HEK293 (cell line): Measurements from ENCODE around the gene PNPLA6.

Experiments
- AEBP2 ChIP-seq: fragments of 450-650 bp; formaldehyde crosslinking; IDR thresholded peaks from 2 replicates; pipeline ENCODE4 v1.5.1; 2016; ENCODE audit warnings: missing biosample characterization, missing genetic modification characterization, borderline replicate concordance
- ELK4 ChIP-seq: IDR thresholded peaks from 2 replicates; pipeline ENCODE4 v1.6.1; 2011; ENCODE audit warnings: mild to moderate bottlenecking, low read depth, low read length, borderline replicate concordance
- PRDM2 ChIP-seq: fragments of 450-650 bp; formaldehyde crosslinking; IDR thresholded peaks from 2 replicates; pipeline ENCODE4 v1.5.1; 2016; ENCODE audit warnings: missing biosample characterization, missing genetic modification characterization, borderline replicate concordance
- SP2 ChIP-seq: fragments of 450-650 bp; formaldehyde crosslinking; IDR thresholded peaks from 2 replicates; pipeline ENCODE4 v1.5.1; 2016; ENCODE audit warnings: missing biosample characterization, missing genetic modification characterization
- SP7 ChIP-seq: fragments of 450-650 bp; formaldehyde crosslinking; IDR thresholded peaks from 2 replicates; pipeline ENCODE4 v1.5.1; 2016; ENCODE audit warnings: missing biosample characterization, missing genetic modification characterization
- ZFP69B ChIP-seq: fragments of 450-650 bp; formaldehyde crosslinking; IDR thresholded peaks from 2 replicates; pipeline ENCODE4 v1.5.1; 2016; ENCODE audit warnings: missing biosample characterization, missing genetic modification characterization
- ZNF112 ChIP-seq: fragments of 450-650 bp; formaldehyde crosslinking; IDR thresholded peaks from 2 replicates; pipeline ENCODE4 v1.5.0; 2017; ENCODE audit warnings: missing biosample characterization, missing genetic modification characterization
- ZNF114 ChIP-seq: fragments of 450-650 bp; formaldehyde crosslinking; IDR thresholded peaks from 2 replicates; pipeline ENCODE4 v1.5.0; 2017; ENCODE audit warnings: missing biosample characterization, missing genetic modification characterization
- ZNF148 ChIP-seq: fragments of 450-650 bp; formaldehyde crosslinking; IDR thresholded peaks from 2 replicates; pipeline ENCODE4 v1.5.0; 2017; ENCODE audit warnings: missing biosample characterization, missing genetic modification characterization, borderline replicate concordance
- ZNF18 ChIP-seq: fragments of 450-650 bp; formaldehyde crosslinking; IDR thresholded peaks from 2 replicates; pipeline ENCODE4 v1.5.1; 2016; ENCODE audit warnings: missing biosample characterization, missing genetic modification characterization
- ZNF202 ChIP-seq: fragments of 450-650 bp; formaldehyde crosslinking; IDR thresholded peaks from 2 replicates; pipeline ENCODE4 v1.5.1; 2016; ENCODE audit warnings: missing biosample characterization, missing genetic modification characterization, borderline replicate concordance
- ZNF221 ChIP-seq: fragments of 450-650 bp; formaldehyde crosslinking; IDR thresholded peaks from 2 replicates; pipeline ENCODE4 v1.5.1; 2017; ENCODE audit warnings: missing biosample characterization, missing genetic modification characterization, borderline replicate concordance
- ZNF362 ChIP-seq: fragments of 450-650 bp; formaldehyde crosslinking; IDR thresholded peaks from 2 replicates; pipeline ENCODE4 v1.5.1; 2016; ENCODE audit warnings: missing biosample characterization, missing genetic modification characterization

The PNPLA6 gene

GRCh38 chr19:7554990-7555864, 19.7 kb downstream of the PNPLA6 start (continued):
- no peak for TF ChIP-seq ZNF18
- no peak for TF ChIP-seq AEBP2
- TF ChIP-seq ZNF112 (tag by site-specific recombination) = no peak
- TF ChIP-seq ZNF114 (tag by site-specific recombination) = no peak
- no peak for TF ChIP-seq ZNF221
- TF ChIP-seq SP7 (tag by site-specific recombination) = no peak
- TF ChIP-seq ZFP69B = no peak
- no peak for TF ChIP-seq ZNF148
- no peak for TF ChIP-seq ZNF362 (tag by site-specific recombination)
- TF ChIP-seq SP2 (tag by site-specific recombination) = peak; percentile 24; the same call in 1 of the 2 replicates
- TF ChIP-seq ZNF202 (tag by site-specific recombination) = no peak
- no peak for TF ChIP-seq ELK4
- TF ChIP-seq PRDM2 (tag by site-specific recombination) = no peak
